ENCODE data around the gene DNMT3A. TPM values are rescaled to one million over a fixed set of nuclear protein-coding genes. Genes with fewer than 3 reads are reported as not detected.

DNMT3A gene
- total and polyA plus RNA-seq, 2 donors (not counting 3 experiments of a cell fraction or from before 2014, with no cell fraction given), result 23.3 to 71.7 TPM

DNA sequence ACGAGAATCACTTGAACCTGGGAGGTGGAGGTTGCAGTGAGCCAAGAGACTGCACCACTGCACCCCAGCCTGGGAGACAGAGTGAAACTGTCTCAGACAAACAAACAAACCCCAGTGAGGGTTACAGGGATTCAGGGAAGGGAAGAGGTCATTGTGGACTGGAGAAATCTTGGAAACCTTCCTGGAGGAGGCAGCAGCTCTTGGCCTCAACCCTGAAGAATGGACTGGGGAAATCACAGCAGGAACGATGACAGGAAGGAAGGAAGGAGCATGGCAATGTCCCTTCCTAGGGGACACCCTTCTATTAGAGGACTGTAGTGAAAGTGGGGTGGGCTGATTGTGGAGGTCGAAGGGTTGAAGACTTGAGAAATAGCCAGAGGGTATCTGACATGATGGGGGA is 72.5 kb downstream of the DNMT3A start:
- DNase-seq (ENCODE audit: low read depth, low spot score) (no peak), FAIRE-seq (no peak)
- no TSS peak for BruUV-seq (replicated peaks)
- Histone ChIP-seq H3K27me3 (ENCODE audit: control insufficient read depth in 2 of 2, insufficient read depth in 2 of 2, low read length in 2 of 2) (no peaks in the 10 kb centered on the region), H3K27ac (ENCODE audit: insufficient read depth, low read depth, low read length) (no peak overlapping the region), H3K9me1 (replicated peaks; ENCODE audit: control insufficient read depth, extremely low read depth, insufficient read depth, low read length) (no peaks in the 10 kb centered on the region), H3K4me1 (ENCODE audit: control insufficient read depth, extremely low read depth, insufficient read depth, low read length) (peaks cover 12% of the 10 kb centered on the region), H3K9ac (replicated peaks; ENCODE audit: extremely low read depth, insufficient read depth, low read length) (no peak overlapping the region), H3K4me2 (ENCODE audit: insufficient read depth, low read length) (no peak overlapping the region), H2AFZ (ENCODE audit: low read depth, low read length) (no peak overlapping the region), H3K9me3 (replicated peaks; ENCODE audit: control insufficient read depth, insufficient read depth, low read length) (no peaks in the 10 kb centered on the region), H4K20me1 (replicated peaks; ENCODE audit: control insufficient read depth, extremely low read depth, insufficient read depth, low read length) (no peaks in the 10 kb centered on the region), H3K36me3 (ENCODE audit: control insufficient read depth in 2 of 2, extremely low read depth in 1 of 2, insufficient read depth in 2 of 2, low read length in 2 of 2) (peaks cover 0 to 7% of the 10 kb centered on the region in 2 experiments), H3K79me2 (ENCODE audit: control insufficient read depth, insufficient read depth, low read length) (no peaks in the 10 kb centered on the region), H3K4me3 (replicated peaks in 1 of 3; ENCODE audit: insufficient read depth in 1 of 3, low read depth in 1 of 3, low read length in 3 of 3) (no peak overlapping the region)
- dilution Hi-C loops (cut with MboI; ENCODE audit: extremely low pct_ligation_motif_present, low sequenced_read_pairs), result no loop called here
- TF ChIP-seq FOS (IDR thresholded peaks at IDR 0.05; ENCODE audit: borderline replicate concordance, insufficient read depth, low read length) (no peak), JUN (IDR thresholded peaks at IDR 0.05; ENCODE audit: borderline replicate concordance, insufficient read depth, insufficient read length, low read depth) (no peak), POLR2AphosphoS5 (IDR thresholded peaks at IDR 0.05; ENCODE audit: insufficient read depth, low read depth, low read length) (no peak)
- intact Hi-C loops (cut with micrococcal nuclease), result no loop called here
- ChIA-PET CTCF (interaction anchor here (0.8 to 1.5 kb wide), 2 partner anchors 22 to 41 kb away, joined by 3 to 4 read pairs; no protein-coding TSS in a partner anchor), POLR2A (no interaction called here)

GRCh38 chr2:25268139-25268538 is 73.6 kb downstream of the DNMT3A start:
- Histone ChIP-seq H4K20me1 (replicated peaks; ENCODE audit: control insufficient read depth, extremely low read depth, insufficient read depth, low read length) (no peaks in the 10 kb centered on the region), H2AFZ (ENCODE audit: low read depth, low read length) (no peak overlapping the region), H3K4me2 (ENCODE audit: insufficient read depth, low read length) (peak overlapping the region; percentile 5), H3K9ac (replicated peaks; ENCODE audit: extremely low read depth, insufficient read depth, low read length) (no peak overlapping the region), H3K27ac (ENCODE audit: insufficient read depth, low read depth, low read length) (peak overlapping the region; percentile 23), H3K27me3 (ENCODE audit: control insufficient read depth in 2 of 2, insufficient read depth in 2 of 2, low read length in 2 of 2) (no peaks in the 10 kb centered on the region), H3K9me1 (replicated peaks; ENCODE audit: control insufficient read depth, extremely low read depth, insufficient read depth, low read length) (no peaks in the 10 kb centered on the region), H3K9me3 (replicated peaks; ENCODE audit: control insufficient read depth, insufficient read depth, low read length) (no peaks in the 10 kb centered on the region), H3K4me3 (replicated peaks in 1 of 3; ENCODE audit: insufficient read depth in 1 of 3, low read depth in 1 of 3, low read length in 3 of 3) (no peak overlapping the region), H3K36me3 (ENCODE audit: control insufficient read depth in 2 of 2, extremely low read depth in 1 of 2, insufficient read depth in 2 of 2, low read length in 2 of 2) (peaks cover 0 to 7% of the 10 kb centered on the region in 2 experiments), H3K79me2 (ENCODE audit: control insufficient read depth, insufficient read depth, low read length) (no peaks in the 10 kb centered on the region), H3K4me1 (ENCODE audit: control insufficient read depth, extremely low read depth, insufficient read depth, low read length) (peaks cover 12% of the 10 kb centered on the region)
- peak; percentile 82 for FAIRE-seq
- CTCF ChIA-PET, result interaction anchor here (0.6 to 1.6 kb wide), 5 partner anchors 9 to 432 kb away, joined by 3 to 7 read pairs (median 3); no protein-coding TSS in a partner anchor
- TF ChIP-seq POLR2AphosphoS5 (IDR thresholded peaks at IDR 0.05; ENCODE audit: insufficient read depth, low read depth, low read length) (no peak), POLR2A (IDR thresholded peaks at IDR 0.05; ENCODE audit: low read depth, low read length) (no peak), EZH2 (IDR thresholded peaks at IDR 0.05; ENCODE audit: borderline replicate concordance, low read depth, low read length, severe bottlenecking) (no peak), JUN (IDR thresholded peaks at IDR 0.05; ENCODE audit: borderline replicate concordance, insufficient read depth, insufficient read length, low read depth) (peak; percentile 19), GATA2 (IDR thresholded peaks at IDR 0.05; ENCODE audit: insufficient read depth, insufficient read length, low read depth, low read length) (peak; percentile 63), CTCF (IDR thresholded peaks at IDR 0.05; ENCODE audit: extremely low read depth in 1 of 2, insufficient read depth in 1 of 2, low read depth in 1 of 2, low read length in 2 of 2) (no peak), MYC (IDR thresholded peaks at IDR 0.05; ENCODE audit: low read depth, low read length) (no peak), FOS (IDR thresholded peaks at IDR 0.05; ENCODE audit: borderline replicate concordance, insufficient read depth, low read length) (peak; percentile 73)
- TF ChIP-seq, protein P1, sequence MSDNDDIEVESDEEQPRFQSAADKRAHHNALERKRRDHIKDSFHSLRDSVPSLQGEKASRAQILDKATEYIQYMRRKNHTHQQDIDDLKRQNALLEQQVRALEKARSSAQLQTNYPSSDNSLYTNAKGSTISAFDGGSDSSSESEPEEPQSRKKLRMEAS (IDR thresholded peaks at IDR 0.05; ENCODE audit: insufficient read depth, insufficient read length), result no peak
- dilution Hi-C loops (cut with MboI; ENCODE audit: extremely low pct_ligation_motif_present, low sequenced_read_pairs), result no loop called here
- intact Hi-C loops (cut with micrococcal nuclease), result no loop called here
- BruUV-seq (replicated peaks), result no TSS peak
- POLR2A ChIA-PET, result interaction anchor here (0.6 kb wide), 1 partner anchor 453 kb away, joined by 7 read pairs; no protein-coding TSS in a partner anchor
- DNase-seq (ENCODE audit: low read depth, low spot score), result no peak
